ENCODE results near the gene PTRH2.
"Not testable (repeated sequence)": the region's sequence is repeated elsewhere in the genome, so short reads cannot be mapped to it uniquely, and the experiment has no call there.

PTRH2 gene

DNA sequence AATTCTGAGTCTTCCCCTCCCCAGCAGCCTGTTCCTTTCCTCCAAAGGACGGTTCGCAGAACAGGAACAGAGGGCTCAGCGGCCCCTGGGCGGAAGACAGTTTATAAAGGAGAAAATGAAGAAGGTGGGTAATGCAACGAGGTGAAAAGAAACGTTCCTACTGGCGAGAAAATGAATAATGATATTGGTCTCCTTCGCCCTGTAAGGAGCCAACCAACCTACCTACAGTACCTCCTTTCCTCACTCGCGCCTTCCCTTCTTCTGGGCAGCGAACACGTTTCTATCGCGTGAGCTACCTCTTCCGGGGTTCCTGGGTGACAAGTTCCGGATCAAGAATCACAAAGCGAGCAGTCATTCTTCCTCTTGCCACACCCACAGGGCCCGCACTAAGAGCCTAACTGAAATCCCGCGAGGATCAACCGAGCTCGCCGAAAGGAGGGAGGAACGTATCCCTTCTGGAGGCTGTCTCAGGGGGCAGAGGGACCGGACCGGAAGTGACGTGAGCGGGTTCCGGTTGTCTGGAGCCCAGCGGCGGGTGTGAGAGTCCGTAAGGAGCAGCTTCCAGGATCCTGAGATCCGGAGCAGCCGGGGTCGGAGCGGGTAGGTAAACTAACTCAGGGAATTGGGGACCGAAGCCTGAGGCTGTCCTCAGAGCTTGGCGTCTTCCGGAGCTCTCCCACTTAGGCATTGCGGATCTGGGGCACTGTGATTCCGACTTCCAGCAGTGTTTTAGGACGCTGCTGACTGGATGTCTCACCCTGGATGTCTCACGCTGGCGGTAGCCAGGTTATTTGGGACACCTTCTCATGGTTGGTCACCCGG is at the start of gene PTRH2, which contains the start of gene VMP1:
PTRH2 (minus strand) TSS at position 282 of the 822 bp plus-strand sequence. CDS start 9,452 bp downstream, outside the sequence.
VMP1 (plus strand) TSS at position 506 of the 822 bp plus-strand sequence. CDS start 23,793 bp downstream, outside the sequence.
- DNase-seq = peak; percentile 100

GRCh38 chr17:59756236-59756818 is 49.1 kb upstream of the PTRH2 start:
- DNase-seq = no peak

DNA sequence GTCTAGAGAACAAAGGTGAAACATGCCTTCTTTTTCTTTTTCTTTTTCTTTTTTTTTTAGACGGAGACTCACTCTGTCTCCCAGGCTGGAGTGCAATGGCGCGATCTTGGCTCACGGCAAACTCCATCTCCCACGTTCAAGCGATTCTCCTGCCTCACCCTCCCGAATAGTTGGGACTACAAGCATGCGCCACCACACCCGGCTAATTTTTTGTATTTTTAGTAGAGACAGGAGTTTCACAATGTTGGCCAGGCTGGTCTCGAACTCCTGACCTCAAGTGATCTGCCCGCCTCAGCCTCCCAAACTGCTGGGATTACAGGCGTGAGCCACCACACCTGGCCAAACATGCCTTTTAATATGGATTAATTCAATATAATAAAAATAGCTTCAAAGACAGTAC is 47.8 kb upstream of the PTRH2 start:
- not testable (repeated sequence) for DNase-seq

DNA sequence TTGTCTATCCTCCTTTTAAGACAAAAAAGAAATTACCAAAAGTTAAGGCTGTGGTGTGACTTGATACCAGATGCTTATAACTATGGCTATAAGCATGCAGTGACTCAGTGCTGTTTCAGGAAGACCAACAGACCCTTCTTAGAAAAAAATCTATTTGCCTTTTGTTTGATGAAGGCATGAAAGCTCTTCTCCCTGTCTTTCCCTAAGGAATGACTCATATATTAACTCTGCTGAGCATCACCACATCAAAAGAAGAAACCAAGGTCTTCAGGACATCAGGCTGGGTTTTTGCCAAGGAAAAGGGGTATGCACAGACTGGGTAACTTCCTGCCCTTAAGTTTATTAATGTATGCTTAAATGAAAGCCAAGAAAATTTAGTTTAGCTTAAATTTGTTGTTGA is 47.3 kb upstream of the PTRH2 start:
- DNase-seq = peak; percentile 25

DNA sequence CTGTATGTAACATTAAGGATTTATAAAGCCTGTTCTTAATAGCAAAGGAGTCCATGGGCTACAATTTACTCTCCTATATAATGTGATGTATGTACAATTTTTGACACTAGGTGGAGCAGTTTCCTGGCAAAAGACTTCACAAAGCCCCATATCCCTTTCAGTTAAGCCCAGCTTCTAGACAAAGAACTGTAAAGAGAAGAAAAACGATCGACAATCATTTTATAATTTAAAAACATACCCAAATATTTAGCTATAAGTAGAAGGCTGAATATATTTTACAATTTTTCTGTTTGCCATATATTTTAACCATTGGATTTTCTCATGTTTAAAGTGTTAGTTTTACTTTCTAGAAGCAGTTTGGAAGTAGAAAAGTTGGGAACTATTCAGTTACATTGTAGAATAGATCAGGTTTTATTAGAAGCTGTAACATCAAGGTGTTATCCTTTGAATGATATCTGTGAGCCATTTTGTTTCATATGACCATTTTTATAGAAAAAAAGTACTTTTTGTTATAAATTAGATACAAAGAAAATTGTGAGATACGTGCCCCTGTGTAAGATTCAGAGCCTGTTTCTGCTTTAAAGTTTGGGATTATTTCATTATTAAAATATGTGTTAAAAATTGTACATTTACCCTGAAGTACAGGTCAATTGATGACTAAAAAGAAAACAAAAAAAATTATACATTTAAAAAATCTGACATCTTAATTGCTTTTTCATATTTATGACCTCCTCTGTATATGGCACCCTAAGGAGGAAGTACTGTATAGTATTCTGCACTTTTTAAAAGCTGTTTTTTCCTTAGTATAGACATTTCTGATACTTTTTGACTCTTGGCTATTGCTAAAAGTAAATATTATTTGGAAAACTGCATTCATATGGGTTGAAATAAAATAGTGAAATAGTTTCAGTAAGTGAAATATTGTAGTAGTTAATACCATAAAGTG is 46.6 kb upstream of the PTRH2 start:
- peak; percentile 95 for DNase-seq

DNA sequence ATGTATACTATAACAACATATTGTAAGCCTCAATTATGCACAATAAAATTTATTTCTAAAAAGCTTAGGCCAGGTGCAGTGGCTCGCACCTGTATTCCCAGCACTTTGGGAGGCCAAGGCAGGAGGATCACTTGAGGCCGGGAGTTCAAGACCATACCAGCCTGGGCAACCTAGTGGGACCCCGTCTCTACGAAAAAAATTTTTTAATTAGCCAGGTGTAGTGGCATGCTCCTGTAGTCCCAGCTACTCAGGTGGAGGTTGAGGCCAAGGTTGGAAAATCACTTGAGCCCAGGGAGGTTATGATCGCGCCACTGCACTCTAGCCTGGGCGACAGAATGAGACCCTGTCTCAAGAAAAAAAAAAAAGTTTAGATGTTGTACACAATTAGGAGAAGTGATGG is 45.7 kb upstream of the PTRH2 start:
- DNase-seq = no peak

GRCh38 chr17:59752446-59752845 is 45.2 kb upstream of the PTRH2 start:
- DNase-seq = no peak

- no peak for DNase-seq
Measured at GRCh38 chr17:59751955-59752413, 44.8 kb upstream of the PTRH2 start.

DNA sequence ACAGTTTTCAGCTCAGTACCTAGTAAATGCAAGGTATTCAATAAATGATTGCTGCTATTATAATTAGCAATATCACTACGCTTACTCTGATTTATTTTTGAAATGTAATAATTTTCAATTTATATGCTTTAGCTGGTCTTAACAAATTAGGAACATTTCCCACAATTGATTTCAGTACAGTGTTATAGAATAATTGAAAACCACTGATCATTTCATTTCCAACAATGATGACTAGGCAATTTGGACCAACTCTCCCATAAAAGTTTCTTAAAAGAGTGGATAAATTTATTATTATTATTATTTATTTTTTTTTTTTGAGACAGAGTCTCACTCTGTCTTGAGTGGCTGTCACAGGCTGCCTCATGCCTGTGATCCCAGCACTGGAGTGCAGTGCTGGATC is 41.4 kb upstream of the PTRH2 start:
- DNase-seq = no peak

DNA sequence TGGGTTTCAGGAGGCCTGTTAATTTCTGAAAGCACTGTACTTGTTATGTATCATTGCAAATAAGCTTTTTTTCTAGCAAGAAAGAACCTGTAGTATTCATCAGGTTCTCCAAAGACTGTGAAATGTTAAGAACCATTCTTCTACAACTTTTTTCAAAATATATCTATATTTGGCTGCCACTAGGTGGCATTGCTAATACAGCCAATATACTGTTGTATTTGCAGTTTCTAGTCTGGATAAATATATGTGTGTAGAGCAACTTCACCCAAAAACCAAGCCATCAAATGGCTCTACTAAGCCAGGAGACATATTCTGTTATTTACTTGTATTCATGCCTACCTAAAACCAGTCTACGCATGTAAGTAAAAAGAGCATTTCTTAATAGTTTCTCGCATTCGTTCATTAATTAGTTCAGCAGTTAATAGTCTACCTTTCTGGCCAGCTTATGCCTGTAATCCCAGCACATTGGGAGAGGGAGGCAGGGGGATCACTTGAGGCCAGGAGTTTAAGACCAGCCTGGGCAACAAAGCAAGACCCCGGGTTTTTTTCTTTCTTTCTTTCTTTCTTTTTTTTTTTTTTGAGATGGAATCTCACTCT is 39.7 kb upstream of the PTRH2 start:
- DNase-seq = peak; percentile 80

DNA sequence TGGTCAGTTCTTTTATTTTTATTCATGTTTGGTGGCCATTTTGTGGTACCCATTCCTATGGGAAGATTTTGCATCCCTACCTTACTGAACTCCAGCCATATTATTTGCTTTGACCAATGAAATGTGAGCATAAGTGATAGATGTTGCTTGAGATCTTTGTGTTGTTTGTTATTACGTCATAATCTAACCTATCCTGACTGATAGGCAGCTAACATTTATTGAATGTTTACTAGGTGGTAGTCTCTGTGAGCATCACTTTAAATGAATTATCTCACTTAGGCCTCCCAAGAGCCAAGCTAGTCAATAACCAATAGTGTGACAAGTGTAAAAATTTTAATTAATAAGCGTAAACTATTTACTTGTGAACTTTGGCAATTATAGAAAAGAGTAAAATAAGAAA is 37.8 kb upstream of the PTRH2 start:
- no peak for DNase-seq

DNA sequence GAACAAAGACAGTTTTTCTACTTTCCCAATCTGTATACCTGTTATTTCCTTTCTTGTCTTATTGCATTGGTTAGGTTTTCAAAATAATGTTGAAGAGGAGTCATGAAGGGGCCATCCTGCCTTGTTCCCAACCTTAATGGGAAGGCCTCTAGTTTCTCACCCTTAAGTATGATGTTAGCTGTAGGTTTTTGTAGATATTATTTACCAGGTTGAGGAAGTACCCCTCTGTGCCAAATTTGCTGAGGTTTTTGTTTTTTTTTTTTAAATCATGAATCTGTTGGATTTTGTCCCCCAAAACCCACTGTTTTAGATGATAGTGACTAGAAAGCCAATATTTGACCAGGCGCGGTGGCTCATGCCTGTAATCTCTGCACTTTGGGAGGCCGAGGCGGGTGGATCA is 36.6 kb upstream of the PTRH2 start:
- no peak for DNase-seq

DNA sequence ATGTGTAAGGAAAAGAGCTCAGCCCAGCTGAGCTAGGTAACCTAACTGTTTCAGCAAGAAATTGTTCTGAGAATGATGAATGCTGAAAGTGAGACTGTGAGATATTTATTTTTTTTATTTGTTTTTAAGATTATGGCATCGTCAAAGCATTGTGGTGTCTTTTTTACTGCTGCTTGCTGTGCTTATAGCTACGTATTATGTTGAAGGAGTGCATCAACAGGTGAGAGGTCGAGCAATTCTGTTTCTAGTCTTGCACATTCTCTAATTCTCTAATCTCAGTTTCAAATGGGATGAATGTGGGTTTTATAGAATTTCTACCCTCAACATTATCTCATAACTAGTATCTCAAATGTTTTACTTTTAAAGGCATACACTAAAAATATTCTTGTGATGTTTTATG is 30.1 kb upstream of the PTRH2 start:
- no peak for DNase-seq

- no peak for DNase-seq
Measured at GRCh38 chr17:59734226-59734625, 27.0 kb upstream of the PTRH2 start.

DNA sequence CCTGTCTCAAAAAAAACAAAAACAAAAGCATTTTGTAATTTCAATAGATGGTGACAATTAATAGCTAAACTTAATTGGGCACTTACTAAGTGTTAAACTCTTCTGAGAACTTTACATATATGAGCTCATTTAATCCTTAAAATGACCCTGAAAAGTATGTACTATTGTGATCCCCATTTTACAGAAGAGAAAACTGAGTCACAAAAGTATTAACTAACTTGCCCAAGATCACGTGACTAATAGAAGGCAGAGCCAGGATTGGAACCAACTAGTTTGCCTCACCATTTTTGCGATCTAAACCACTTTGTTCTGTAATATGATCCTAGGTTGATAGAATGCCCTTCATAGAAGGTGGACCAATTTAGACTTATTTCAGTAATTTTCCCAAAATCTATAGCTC is 26.5 kb upstream of the PTRH2 start:
- no peak for DNase-seq

- DNase-seq = no peak
Measured at GRCh38 chr17:59730268-59730834, 23.1 kb upstream of the PTRH2 start.

GRCh38 chr17:59727817-59728533 is 20.7 kb upstream of the PTRH2 start:
- no peak for DNase-seq

DNA sequence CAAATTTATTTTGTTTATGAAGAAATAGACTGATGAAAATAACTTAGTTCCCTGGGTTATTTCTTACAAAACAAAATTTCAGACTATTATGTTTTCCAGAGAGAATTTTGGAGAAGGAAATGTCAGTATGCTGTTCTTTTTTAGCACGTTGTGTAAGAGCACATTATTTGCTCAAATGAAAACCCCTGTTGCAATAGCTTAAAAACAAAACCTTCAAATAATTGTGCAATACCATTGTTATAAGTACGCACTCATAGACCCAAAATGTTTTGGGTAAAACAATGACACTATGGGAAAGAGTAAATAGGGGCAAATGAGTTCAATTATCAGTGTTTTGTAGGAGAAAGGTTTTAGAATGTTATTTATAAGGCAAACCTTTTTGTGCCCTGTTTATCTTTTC is 18.5 kb upstream of the PTRH2 start:
- DNase-seq = peak; percentile 74

GRCh38 chr17:59723607-59724006 is 16.4 kb upstream of the PTRH2 start:
- no peak for DNase-seq

GRCh38 chr17:59723041-59723440 is 15.8 kb upstream of the PTRH2 start:
- DNase-seq = no peak

- DNase-seq = no peak
Measured at GRCh38 chr17:59722623-59723022, 15.4 kb upstream of the PTRH2 start.

DNA sequence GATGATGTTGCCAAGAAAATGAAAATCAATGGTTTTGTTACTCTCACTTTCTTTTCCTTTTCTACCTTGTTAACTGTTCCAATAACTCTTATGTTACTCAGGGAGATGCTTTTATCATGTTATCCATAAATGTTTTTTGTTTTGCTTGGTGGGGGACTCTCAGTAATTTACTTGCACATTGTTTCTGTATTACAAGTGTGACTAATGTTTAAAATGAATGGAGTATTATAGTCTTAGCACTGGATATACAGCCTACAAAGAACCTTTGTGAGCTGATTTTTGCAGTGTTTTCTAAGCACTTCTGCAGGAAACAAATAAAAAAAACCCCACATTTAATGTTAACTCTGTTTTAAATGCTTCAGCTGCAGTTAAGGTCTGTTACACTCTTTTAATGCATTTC is 12.3 kb upstream of the PTRH2 start:
- no peak for DNase-seq

Measured in hematopoietic multipotent progenitor cell treated with erythropoietin and hydrocortisone succinate and interleukin-3 and kit ligand, for 4 days (in vitro differentiated cells).